Trophoblast cell (in vitro differentiated cells and primary cell): ENCODE results near the gene MYH7.

Experiments used
- DNase-seq, 2 donors: peaks; one replicate each; pipeline ENCODE4 v3.0.0-alpha.2; 2016
- H2AFZ ChIP-seq: 2 replicates; pipeline ENCODE4 v1.6.1; 2013; ENCODE audit warnings: low read length, moderate library complexity, mild to moderate bottlenecking; ENCODE audit not compliant: insufficient read depth, poor library complexity
- H2AK5ac ChIP-seq: 2 replicates; pipeline ENCODE4 v1.6.1; 2013; ENCODE audit warnings: mild to moderate bottlenecking, low read length
- H2BK120ac ChIP-seq: 2 replicates; pipeline ENCODE4 v1.6.1; 2013; ENCODE audit warnings: low read length, mild to moderate bottlenecking, moderate library complexity; ENCODE audit not compliant: insufficient read depth, poor library complexity
- H2BK12ac ChIP-seq: 2 replicates; pipeline ENCODE4 v1.6.1; 2013; ENCODE audit warnings: mild to moderate bottlenecking, low read length, moderate library complexity
- H2BK5ac ChIP-seq: 2 replicates; pipeline ENCODE4 v1.6.1; 2013; ENCODE audit warnings: low read length, low read depth, moderate library complexity, mild to moderate bottlenecking; ENCODE audit not compliant: poor library complexity
- H3K14ac ChIP-seq: 2 replicates; pipeline ENCODE4 v1.6.1; 2013; ENCODE audit warnings: mild to moderate bottlenecking, low read length
- H3K18ac ChIP-seq: 2 replicates; pipeline ENCODE4 v1.6.1; 2013; ENCODE audit warnings: mild to moderate bottlenecking, low read length
- H3K23ac ChIP-seq: 2 replicates; pipeline ENCODE4 v1.6.1; 2013; ENCODE audit warnings: low read length
- H3K27ac ChIP-seq: 2 replicates; pipeline ENCODE4 v1.5.1; 2013; ENCODE audit warnings: low read depth, mild to moderate bottlenecking, inconsistent platforms, low read length, moderate library complexity
- H3K27me3 ChIP-seq: 2 replicates; pipeline ENCODE4 v1.6.1; 2013; ENCODE audit warnings: inconsistent platforms, mild to moderate bottlenecking, low read length, moderate library complexity; ENCODE audit not compliant: insufficient read depth
- H3K36me3 ChIP-seq, 2 experiments: 1 replicate in 1 of 2; 2 replicates in 1 of 2; pipeline ENCODE4 v1.6.1; 2013; ENCODE audit warnings: low read length in 2 of 2, mild to moderate bottlenecking in 2 of 2, moderate library complexity in 1 of 2; ENCODE audit not compliant: insufficient read depth in 2 of 2, control insufficient read depth in 1 of 2
- H3K4ac ChIP-seq: 2 replicates; pipeline ENCODE4 v1.6.1; 2013; ENCODE audit warnings: low read depth, mild to moderate bottlenecking, low read length, moderate library complexity
- H3K4me1 ChIP-seq, 2 experiments: 1 replicate in 1 of 2; 2 replicates in 1 of 2; pipeline ENCODE4 v1.6.1; 2013; ENCODE audit warnings: low read length in 2 of 2, mild to moderate bottlenecking in 2 of 2, moderate library complexity in 1 of 2; ENCODE audit not compliant: insufficient read depth in 2 of 2, control insufficient read depth in 1 of 2
- H3K4me2 ChIP-seq: 2 replicates; pipeline ENCODE4 v1.6.1; 2013; ENCODE audit warnings: inconsistent platforms, mild to moderate bottlenecking, low read length, moderate library complexity
- H3K4me3 ChIP-seq: 2 replicates; pipeline ENCODE4 v1.5.1; 2013; ENCODE audit warnings: mild to moderate bottlenecking, low read depth, low read length, inconsistent platforms
- H3K79me1 ChIP-seq: one replicate; pipeline ENCODE4 v1.6.1; 2013; ENCODE audit warnings: low read length
- H3K79me2 ChIP-seq: 2 replicates; pipeline ENCODE4 v1.6.1; 2013; ENCODE audit warnings: low read length, mild to moderate bottlenecking; ENCODE audit not compliant: control insufficient read depth, insufficient read depth, poor library complexity
- H3K9ac ChIP-seq: 2 replicates; pipeline ENCODE4 v1.6.1; 2013; ENCODE audit warnings: mild to moderate bottlenecking, low read length
- H3K9me3 ChIP-seq: 2 replicates; pipeline ENCODE4 v1.6.1; 2013; ENCODE audit warnings: low read depth, mild to moderate bottlenecking, control low read depth, inconsistent platforms, low read length; ENCODE audit not compliant: insufficient read depth
- H4K12ac ChIP-seq: 2 replicates; pipeline ENCODE4 v1.6.1; 2013; ENCODE audit warnings: low read depth, mild to moderate bottlenecking, low read length, moderate library complexity
- H4K8ac ChIP-seq: 2 replicates; pipeline ENCODE4 v1.6.1; 2013; ENCODE audit warnings: low read depth, mild to moderate bottlenecking, low read length, moderate library complexity
- H4K91ac ChIP-seq: one replicate; pipeline ENCODE4 v1.6.1; 2013; ENCODE audit warnings: low read depth, mild to moderate bottlenecking, low read length, moderate library complexity
- WGBS: extraction: QIAGEN DNeasy Blood & Tissue Kit; methylation state at CpG from one replicate; pipeline ENCODE4 v1.1.7; 2013; ENCODE audit warnings: missing lambda C conversion rate; ENCODE audit not compliant: insufficient read length, insufficient coverage; ENCODE audit errors: extremely low coverage; 5-methylcytosine and 5-hydroxymethylcytosine counted together

The MYH7 gene

DNA sequence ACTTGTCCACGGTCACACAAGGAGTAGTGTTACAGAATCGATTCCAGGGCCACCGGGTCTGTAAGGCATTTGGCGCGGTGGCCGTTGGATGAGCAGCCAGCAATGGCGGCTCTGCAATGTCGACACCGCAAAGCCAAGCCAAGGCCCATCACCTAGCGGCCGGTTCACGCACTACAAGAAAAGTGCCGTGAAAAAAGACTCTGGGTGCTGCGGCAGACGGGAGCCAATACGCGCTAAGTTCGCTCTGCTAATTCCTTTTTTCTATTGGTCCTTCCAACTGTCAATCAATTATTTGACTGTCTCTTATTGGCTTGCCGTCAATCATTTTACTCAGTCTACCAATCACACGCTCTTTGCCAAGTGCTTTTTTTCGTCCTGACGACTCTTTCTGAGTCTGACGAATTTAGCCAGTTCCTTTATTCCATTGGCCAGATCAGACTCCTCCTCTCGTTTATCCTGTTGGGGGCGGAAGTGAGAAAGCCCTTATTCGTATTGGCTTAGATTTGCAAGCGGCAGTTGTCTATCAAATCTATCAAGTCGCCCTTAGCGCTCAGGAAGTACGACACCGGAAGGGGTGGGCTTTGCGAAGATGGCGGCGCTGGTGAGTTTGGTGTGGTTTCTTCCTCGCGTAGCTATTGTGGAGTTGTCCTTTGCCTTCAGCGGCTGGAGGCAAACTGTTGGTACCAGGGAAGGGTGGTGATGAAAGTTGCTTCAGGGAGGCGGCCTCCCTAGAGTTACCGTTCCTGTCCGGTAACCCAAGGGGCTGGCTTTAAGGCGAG lies 33.9 kb upstream of the MYH7 start, which contains the start of gene NGDN:
Gene NGDN, plus strand, starts transcription at position 577 of the 779 bp plus-strand sequence. Its CDS starts 13 bp downstream, at position 590.
- no CpG with 5 or more reads among the region's 41 CpGs for WGBS
- Histone ChIP-seq H3K4ac (peak within 1 kb of the TSS; percentile 66), H3K27me3 (no peaks in the 10 kb centered on the region)

DNA sequence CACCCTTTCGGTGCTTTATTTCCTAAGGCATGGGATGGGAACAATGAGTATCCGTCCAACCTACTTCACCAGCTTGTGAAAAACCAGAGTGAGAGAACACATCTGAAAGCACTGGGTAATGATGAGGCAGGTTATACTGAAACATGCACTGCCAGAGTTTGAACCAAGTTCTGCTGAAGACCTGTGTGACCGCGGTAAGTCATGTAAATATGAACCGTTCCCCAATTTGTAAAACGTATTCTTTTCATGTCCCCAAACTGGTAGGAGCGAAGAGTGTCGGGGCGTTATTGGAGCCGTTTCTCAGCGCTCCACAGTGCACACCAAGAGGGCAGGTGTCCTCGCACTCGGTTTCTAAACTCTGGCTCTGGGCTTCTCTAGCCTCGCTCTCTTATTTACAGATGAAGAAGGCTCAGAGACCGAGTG lies 33.3 kb upstream of the MYH7 start:
- no peak overlapping the region for H3K4me3 ChIP-seq
- H2BK12ac ChIP-seq: no peak overlapping the region
- H4K91ac ChIP-seq: peak overlapping the region; percentile 68
- H3K4me2 ChIP-seq: peak overlapping the region; percentile 59
- H3K18ac ChIP-seq: no peak overlapping the region
- no peak for DNase-seq
- peaks cover 2% of the 10 kb centered on the region for H3K79me2 ChIP-seq
- peak overlapping the region; percentile 98 for H4K8ac ChIP-seq
- H4K12ac ChIP-seq: peak overlapping the region; percentile 95
- no peak overlapping the region for H3K27ac ChIP-seq
- H2AFZ ChIP-seq: peak overlapping the region; percentile 77
- no peak overlapping the region for H3K9ac ChIP-seq
- H3K9me3 ChIP-seq: no peaks in the 10 kb centered on the region
- no peaks in the 10 kb centered on the region for H3K27me3 ChIP-seq
- H3K79me1 ChIP-seq: peaks cover 3% of the 10 kb centered on the region
- peak overlapping the region; percentile 8 for H2BK120ac ChIP-seq
- peak overlapping the region; percentile 11 for H3K14ac ChIP-seq
- H3K4ac ChIP-seq: peak overlapping the region; percentile 19
- peaks cover 10 to 21% of the 10 kb centered on the region in 2 experiments for H3K36me3 ChIP-seq
- H2BK5ac ChIP-seq: no peak overlapping the region
- H3K23ac ChIP-seq: no peak overlapping the region
- H3K4me1 ChIP-seq: peaks cover 0 to 3% of the 10 kb centered on the region in 2 experiments
- no CpG with 5 or more reads among the region's 15 CpGs for WGBS
- no peak overlapping the region for H2AK5ac ChIP-seq

More for the DNA sequence above, 33.9 kb upstream of the MYH7 start, which contains the start of gene NGDN:
- peaks cover 3% of the 10 kb centered on the region for H3K79me1 ChIP-seq
- peak within 1 kb of the TSS; percentile 78 for H3K14ac ChIP-seq
- H4K8ac ChIP-seq: peak within 1 kb of the TSS; percentile 99
- peak; percentile 98 to 100 for DNase-seq
- peak within 1 kb of the TSS; percentile 97 for H3K4me3 ChIP-seq
- H4K91ac ChIP-seq: peak within 1 kb of the TSS; percentile 74
- peaks cover 0 to 3% of the 10 kb centered on the region in 2 experiments for H3K4me1 ChIP-seq
- no peak within 1 kb of the TSS for H2BK5ac ChIP-seq
- H3K23ac ChIP-seq: no peak within 1 kb of the TSS
- H4K12ac ChIP-seq: peak within 1 kb of the TSS; percentile 95
- peak within 1 kb of the TSS; percentile 87 for H3K4me2 ChIP-seq
- H2BK12ac ChIP-seq: no peak within 1 kb of the TSS
- H2BK120ac ChIP-seq: peak within 1 kb of the TSS; percentile 8
- H3K9ac ChIP-seq: peak within 1 kb of the TSS; percentile 99
- no peak within 1 kb of the TSS for H2AK5ac ChIP-seq
- H3K18ac ChIP-seq: peak within 1 kb of the TSS; percentile 93
- H3K27ac ChIP-seq: peak within 1 kb of the TSS; percentile 54
- H3K79me2 ChIP-seq: peaks cover 2% of the 10 kb centered on the region
- H3K9me3 ChIP-seq: no peaks in the 10 kb centered on the region
- H2AFZ ChIP-seq: peak within 1 kb of the TSS; percentile 77
- peaks cover 10 to 21% of the 10 kb centered on the region in 2 experiments for H3K36me3 ChIP-seq

DNA sequence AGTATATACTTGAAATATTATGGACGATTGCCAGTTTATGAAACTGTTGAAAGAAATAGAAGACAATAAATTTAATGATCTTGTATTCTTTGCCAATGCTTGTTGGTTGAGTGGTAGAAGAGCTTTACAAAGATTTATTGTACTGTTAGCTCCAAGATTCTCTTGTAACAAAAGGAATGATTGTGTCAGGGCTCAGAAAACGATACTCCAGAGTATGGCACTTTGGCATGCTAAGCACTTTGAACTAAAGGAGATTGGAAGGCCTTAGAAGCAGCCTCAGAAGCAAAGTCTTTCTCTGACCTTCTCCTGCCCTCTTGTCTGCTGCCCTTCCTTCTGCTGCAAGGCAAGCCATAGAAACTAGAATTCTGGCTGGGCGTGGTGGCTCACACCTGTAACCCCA lies 29.8 kb upstream of the MYH7 start:
- no peak overlapping the region for H3K4ac ChIP-seq
- H2AFZ ChIP-seq: no peak overlapping the region
- H3K27ac ChIP-seq: no peak overlapping the region
- H2BK12ac ChIP-seq: no peak overlapping the region
- no peaks in the 10 kb centered on the region for H3K27me3 ChIP-seq
- no peak overlapping the region for H3K18ac ChIP-seq
- no peaks in the 10 kb centered on the region for H3K9me3 ChIP-seq
- no peak for DNase-seq
- peaks cover 3% of the 10 kb centered on the region for H3K79me1 ChIP-seq
- no peak overlapping the region for H2BK5ac ChIP-seq
- no peak overlapping the region for H3K23ac ChIP-seq
- H3K9ac ChIP-seq: no peak overlapping the region
- no peak overlapping the region for H2BK120ac ChIP-seq
- H3K4me3 ChIP-seq: no peak overlapping the region
- H2AK5ac ChIP-seq: no peak overlapping the region
- no peak overlapping the region for H3K14ac ChIP-seq
- peaks cover 0 to 1% of the 10 kb centered on the region in 2 experiments for H3K4me1 ChIP-seq
- H4K91ac ChIP-seq: no peak overlapping the region
- H3K4me2 ChIP-seq: no peak overlapping the region
- no peak overlapping the region for H4K8ac ChIP-seq
- H3K79me2 ChIP-seq: peaks cover 2% of the 10 kb centered on the region
- H4K12ac ChIP-seq: no peak overlapping the region
- WGBS: no CpG with 5 or more reads among the region's 3 CpGs
- no peaks in the 10 kb centered on the region for H3K36me3 ChIP-seq

DNA sequence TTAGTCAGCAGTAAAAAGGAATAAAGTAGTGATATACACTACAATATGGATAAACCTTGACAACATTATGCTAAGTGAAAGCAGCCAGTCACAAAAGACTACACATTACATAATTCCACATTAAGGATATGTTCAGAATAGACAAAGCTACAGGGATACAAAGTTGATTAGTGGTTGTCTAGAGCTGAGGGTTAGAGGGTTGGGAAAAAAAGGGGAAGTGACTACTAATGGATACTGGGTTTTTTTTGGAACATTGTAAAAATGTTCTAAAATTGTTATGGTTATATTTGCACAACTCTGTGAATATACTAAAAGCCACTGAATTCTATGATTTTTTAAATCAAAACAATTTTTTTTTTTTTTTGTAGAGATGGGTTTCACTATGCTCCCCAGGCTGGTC lies 29.2 kb upstream of the MYH7 start:
- no peak overlapping the region for H3K18ac ChIP-seq
- peaks cover 3% of the 10 kb centered on the region for H3K79me1 ChIP-seq

More for the DNA sequence above, 29.2 kb upstream of the MYH7 start:
- H3K9ac ChIP-seq: no peak overlapping the region
- H4K91ac ChIP-seq: no peak overlapping the region
- H4K8ac ChIP-seq: no peak overlapping the region
- H4K12ac ChIP-seq: no peak overlapping the region
- no peaks in the 10 kb centered on the region for H3K4me1 ChIP-seq
- no peak overlapping the region for H2BK12ac ChIP-seq
- no peak overlapping the region for H3K14ac ChIP-seq
- no peak overlapping the region for H3K4me2 ChIP-seq
- DNase-seq: no peak
- no peak overlapping the region for H2AFZ ChIP-seq
- no peak overlapping the region for H2AK5ac ChIP-seq
- no peaks in the 10 kb centered on the region for H3K9me3 ChIP-seq
- no peak overlapping the region for H3K4ac ChIP-seq
- peaks cover 2% of the 10 kb centered on the region for H3K79me2 ChIP-seq
- no peak overlapping the region for H3K4me3 ChIP-seq
- H3K23ac ChIP-seq: no peak overlapping the region
- no peaks in the 10 kb centered on the region for H3K27me3 ChIP-seq
- H3K36me3 ChIP-seq: no peaks in the 10 kb centered on the region
- H2BK120ac ChIP-seq: no peak overlapping the region
- H3K27ac ChIP-seq: no peak overlapping the region
- no peak overlapping the region for H2BK5ac ChIP-seq
